ENCODE measurements around the gene CARD6.
A peak's percentile ranks its signal among the peaks of the same experiment; 100 is the strongest.
"Not testable (repeated sequence)": the region's sequence is repeated elsewhere in the genome, so short reads cannot be mapped to it uniquely, and the experiment has no call there.

Gene CARD6

DNA sequence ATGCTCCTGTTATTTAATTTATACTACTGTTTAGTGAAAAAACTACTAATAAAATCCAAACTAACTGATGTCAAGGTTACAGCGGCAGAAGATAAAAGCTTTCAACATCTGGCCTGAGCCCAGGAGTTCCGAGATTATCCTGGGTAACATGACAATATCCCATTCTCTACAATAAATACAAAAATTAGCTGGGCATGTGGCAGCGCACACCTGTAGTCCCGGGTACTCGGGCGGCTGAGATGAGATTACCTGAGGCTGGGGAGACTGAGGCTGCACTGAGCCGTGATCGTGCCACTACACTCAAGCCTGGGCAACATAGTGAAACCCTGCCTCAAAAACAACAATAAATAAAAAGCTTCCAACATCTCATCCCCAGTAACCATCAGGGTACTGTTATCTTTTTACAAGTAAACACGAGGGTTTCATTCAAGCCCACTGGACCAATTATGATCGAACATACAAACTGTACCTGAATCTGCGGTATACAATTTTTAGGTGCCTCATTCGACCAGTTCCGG, 7.4 kb upstream of the CARD6 start:
- H3K27me3 ChIP-seq (ENCODE audit: low read depth) = no peaks in the 10 kb centered on the region
- peaks cover 62% of the 10 kb centered on the region for H3K36me3 ChIP-seq (replicated peaks)
- peak overlapping the region; percentile 99 for H3K4me3 ChIP-seq
- peaks cover 13% of the 10 kb centered on the region for H3K4me1 ChIP-seq
- in situ Hi-C loops (cut with MboI; ENCODE audit: low sequenced_read_pairs) = no loop called here
- H3K9me3 ChIP-seq = no peaks in the 10 kb centered on the region
- no peak for DNase-seq (ENCODE audit: low spot score in 2 of 2)

DNA sequence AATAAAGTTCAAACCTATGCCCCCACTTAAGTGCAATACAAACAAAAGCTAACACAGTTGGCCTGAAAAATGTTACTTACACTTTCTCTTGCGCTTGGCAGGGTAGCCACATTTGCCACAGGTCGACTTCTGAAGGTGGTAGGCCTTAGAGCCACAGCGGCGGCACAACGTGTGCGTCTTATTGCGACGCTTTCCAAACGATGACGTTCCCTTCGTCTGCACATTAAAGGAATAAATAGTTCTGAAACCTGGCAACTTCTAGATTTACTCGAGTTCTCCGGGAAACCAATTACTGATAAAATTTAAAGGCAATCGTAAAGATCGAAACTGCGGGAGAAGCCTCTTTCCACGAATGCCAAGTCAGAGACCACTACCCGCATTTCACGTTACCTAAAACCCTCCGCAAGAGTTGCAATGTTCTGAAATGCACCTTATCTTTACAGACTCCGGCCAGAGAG, 6.7 kb upstream of the CARD6 start:
- peaks cover 13% of the 10 kb centered on the region for H3K4me1 ChIP-seq
- peaks cover 56% of the 10 kb centered on the region for H3K36me3 ChIP-seq (replicated peaks)
- in situ Hi-C loops (cut with MboI; ENCODE audit: low sequenced_read_pairs) = no loop called here
- no peak for DNase-seq (ENCODE audit: low spot score in 2 of 2)
- peak overlapping the region; percentile 99 for H3K4me3 ChIP-seq
- no peaks in the 10 kb centered on the region for H3K27me3 ChIP-seq (ENCODE audit: low read depth)
- H3K9me3 ChIP-seq = no peaks in the 10 kb centered on the region

DNA sequence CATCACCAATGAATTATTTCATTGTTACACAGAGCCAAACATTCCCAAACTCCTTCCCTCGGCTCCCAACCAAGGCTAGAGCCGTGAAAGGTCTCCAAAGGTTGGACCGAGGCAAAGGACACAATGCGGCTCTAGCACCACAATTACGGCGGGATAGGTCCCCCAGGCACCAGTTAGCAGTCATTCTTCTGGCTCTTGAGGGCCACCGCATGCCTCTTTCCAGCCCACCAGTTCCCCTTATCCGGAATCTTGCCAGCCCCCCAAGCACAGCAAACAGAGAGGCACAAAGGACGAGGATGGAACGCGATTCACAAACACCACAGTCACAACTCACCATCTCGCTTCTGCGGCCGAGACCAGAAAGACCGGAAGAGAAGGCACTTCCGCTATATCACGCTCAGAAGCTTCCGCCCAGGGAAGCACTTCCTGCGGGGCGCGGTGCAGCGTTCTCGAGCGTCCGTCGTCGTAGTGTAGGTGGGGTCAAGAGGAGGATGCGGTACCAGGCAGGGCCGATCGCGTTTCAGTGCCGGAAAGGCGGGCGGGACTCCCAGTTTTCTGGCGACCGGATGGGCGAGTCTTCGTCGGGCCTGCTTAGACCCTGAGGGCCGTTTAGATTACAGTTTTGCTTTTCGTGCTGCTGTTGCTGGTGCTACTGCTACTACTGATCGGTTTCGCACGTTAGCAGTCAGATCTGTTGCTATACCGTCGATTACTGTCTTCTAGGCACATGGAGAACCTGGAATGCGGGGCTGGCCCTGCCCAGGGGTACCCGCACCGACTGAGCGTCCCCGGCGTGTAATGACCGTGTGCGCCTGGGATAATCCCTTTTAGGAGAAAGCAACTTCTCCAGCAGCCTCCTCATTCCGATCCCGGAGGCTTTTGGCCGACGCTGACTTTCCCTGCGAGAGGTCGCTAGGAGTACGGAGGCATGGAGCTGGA, 6.0 kb upstream of the CARD6 start, which contains the start of gene RPL37:
Gene RPL37, minus strand, starts transcription at position 374 of the 939 bp plus-strand sequence. Its CDS starts 37 bp downstream, at position 337.
- Histone ChIP-seq H3K36me3 (replicated peaks) (peaks cover 49% of the 10 kb centered on the region), H3K9me3 (no peaks in the 10 kb centered on the region), H3K4me1 (peaks cover 13% of the 10 kb centered on the region), H3K4me3 (peak within 1 kb of the TSS; percentile 99), H3K27me3 (ENCODE audit: low read depth) (no peaks in the 10 kb centered on the region; the same call in 1 of the 2 replicates)
- in situ Hi-C loops (cut with MboI; ENCODE audit: low sequenced_read_pairs) = no loop called here
- DNase-seq (ENCODE audit: low spot score in 2 of 2) = peak; percentile 92 to 96

DNA sequence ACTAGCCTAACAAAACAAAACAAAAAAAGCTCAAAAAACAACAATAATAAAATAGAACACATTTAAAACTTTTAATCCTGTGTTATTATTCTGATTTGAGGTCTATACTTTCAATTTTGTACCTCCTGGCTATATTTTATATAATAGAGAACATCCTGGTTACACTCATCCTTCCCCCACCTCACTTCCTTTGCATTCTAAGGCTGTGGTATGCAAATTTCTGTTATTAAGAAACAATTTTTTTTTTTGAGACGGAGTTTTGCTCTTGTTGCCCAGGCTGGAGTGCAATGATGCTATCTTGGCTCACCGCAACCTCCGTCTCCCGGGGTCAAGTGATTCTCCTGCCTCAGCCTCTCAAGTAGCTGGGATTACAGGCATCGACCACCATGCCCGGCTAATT, 3.1 kb upstream of the CARD6 start:
- in situ Hi-C loops (cut with MboI; ENCODE audit: low sequenced_read_pairs) = no loop called here
- H3K4me1 ChIP-seq = peaks cover 10% of the 10 kb centered on the region
- H3K36me3 ChIP-seq (replicated peaks) = peaks cover 19% of the 10 kb centered on the region
- peaks cover 29% of the 10 kb centered on the region for H3K27me3 ChIP-seq (ENCODE audit: low read depth)
- no peaks in the 10 kb centered on the region; the same call in 1 of the 2 replicates for H3K9me3 ChIP-seq
- no peak for DNase-seq (ENCODE audit: low spot score in 2 of 2)
- no peak overlapping the region for H3K4me3 ChIP-seq

DNA sequence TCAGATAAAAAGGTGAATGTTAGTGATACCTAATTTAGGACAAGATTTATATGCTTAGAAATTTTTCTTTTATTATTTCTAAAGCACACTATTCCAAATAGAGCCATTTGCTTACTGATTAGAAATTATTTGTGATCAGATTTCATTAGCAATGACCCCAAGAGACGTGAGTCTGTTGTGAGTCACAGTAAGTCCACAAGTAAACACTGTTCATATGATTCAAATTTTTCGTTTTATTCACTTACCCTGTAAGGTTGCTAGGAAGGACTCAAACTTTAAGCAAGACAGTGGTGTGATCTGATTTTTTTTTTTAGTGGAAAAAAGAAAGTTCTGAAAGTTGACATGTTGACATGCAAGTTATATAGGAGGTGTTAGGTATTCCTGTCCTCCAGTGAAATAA, 1.2 kb downstream of the CARD6 start:
- no peaks in the 10 kb centered on the region; the same call in 1 of the 2 replicates for H3K9me3 ChIP-seq
- no peak overlapping the region for H3K4me3 ChIP-seq
- in situ Hi-C loops (cut with MboI; ENCODE audit: low sequenced_read_pairs) = no loop called here
- no peak for DNase-seq (ENCODE audit: low spot score in 2 of 2)
- peaks cover 10% of the 10 kb centered on the region for H3K4me1 ChIP-seq
- no peaks in the 10 kb centered on the region for H3K36me3 ChIP-seq (replicated peaks)
- H3K27me3 ChIP-seq (ENCODE audit: low read depth) = peaks cover 37% of the 10 kb centered on the region

DNA sequence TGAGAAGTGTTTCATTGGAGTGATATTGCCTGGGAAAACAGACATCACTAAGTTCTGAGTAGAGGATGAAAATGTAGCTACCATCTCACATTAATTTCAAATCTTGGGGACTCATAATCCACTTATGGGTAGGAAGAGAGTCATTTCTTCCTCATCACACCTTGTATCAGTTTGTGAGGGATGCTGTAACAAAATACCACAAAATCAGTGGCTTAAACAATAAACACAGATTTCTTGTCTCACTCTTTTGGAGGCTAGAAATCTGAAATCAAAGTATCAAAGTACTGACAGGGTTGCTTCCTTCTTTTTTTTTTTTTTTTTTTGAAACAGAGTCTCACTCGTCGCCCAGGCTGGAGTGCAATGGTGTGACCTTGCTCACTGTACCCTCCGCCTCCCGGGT, 3.4 kb downstream of the CARD6 start:
- Histone ChIP-seq H3K36me3 (replicated peaks) (no peaks in the 10 kb centered on the region), H3K4me3 (no peak overlapping the region), H3K27me3 (ENCODE audit: low read depth) (peaks cover 37% of the 10 kb centered on the region), H3K9me3 (no peaks in the 10 kb centered on the region; the same call in 1 of the 2 replicates), H3K4me1 (peaks cover 10% of the 10 kb centered on the region)
- DNase-seq (ENCODE audit: low spot score in 2 of 2) = no peak
- in situ Hi-C loops (cut with MboI; ENCODE audit: low sequenced_read_pairs) = no loop called here

DNA sequence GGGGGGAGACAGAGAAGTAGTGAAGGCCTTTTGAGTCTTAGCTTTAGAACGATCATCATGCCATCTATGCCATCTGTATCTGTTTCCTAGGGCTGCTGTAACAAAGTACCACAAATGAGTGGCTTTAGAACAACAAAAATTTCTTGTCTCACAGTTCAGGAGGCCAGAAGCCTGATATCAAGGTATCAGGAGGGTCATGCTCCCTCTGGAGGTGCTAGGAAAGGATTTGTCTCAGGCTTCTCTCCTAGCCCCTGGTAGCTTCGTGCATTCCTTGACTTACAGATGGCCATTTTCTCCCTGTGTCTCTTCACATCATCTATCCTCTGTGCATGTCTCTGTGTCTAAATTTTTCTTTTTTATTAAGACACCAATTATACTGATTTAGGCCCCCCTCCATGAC, 5.2 kb downstream of the CARD6 start:
- no peak overlapping the region for H3K4me3 ChIP-seq
- no peaks in the 10 kb centered on the region for H3K36me3 ChIP-seq (replicated peaks)
- H3K9me3 ChIP-seq = no peaks in the 10 kb centered on the region; the same call in 1 of the 2 replicates
- peaks cover 7% of the 10 kb centered on the region for H3K4me1 ChIP-seq
- DNase-seq (ENCODE audit: low spot score in 2 of 2) = no peak
- H3K27me3 ChIP-seq (ENCODE audit: low read depth) = peaks cover 25% of the 10 kb centered on the region
- in situ Hi-C loops (cut with MboI; ENCODE audit: low sequenced_read_pairs) = no loop called here

DNA sequence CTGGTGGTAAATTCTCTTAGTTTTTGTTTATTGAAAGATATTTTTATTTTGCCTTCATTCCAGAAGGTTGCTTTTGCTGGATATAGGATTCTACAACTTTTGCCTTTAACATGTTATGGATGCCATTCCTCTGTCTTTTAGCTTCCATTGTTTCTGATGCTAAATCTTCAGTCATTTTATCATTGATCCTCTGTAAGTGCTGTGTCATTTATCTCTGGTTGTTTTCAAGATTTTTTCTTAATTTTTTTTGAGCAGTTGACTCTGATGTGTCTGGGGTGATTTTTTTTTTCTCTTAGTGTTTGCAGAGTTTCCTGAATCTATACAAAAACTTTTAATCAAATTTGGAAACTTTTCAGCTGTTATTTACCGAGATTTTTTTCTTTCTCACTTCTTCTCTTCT, 6.4 kb downstream of the CARD6 start:
- no peak for DNase-seq (ENCODE audit: low spot score in 2 of 2)
- Histone ChIP-seq H3K36me3 (replicated peaks) (no peaks in the 10 kb centered on the region), H3K4me3 (no peak overlapping the region), H3K4me1 (no peaks in the 10 kb centered on the region), H3K9me3 (no peaks in the 10 kb centered on the region), H3K27me3 (ENCODE audit: low read depth) (peaks cover 14% of the 10 kb centered on the region)
- in situ Hi-C loops (cut with MboI; ENCODE audit: low sequenced_read_pairs) = no loop called here

DNA sequence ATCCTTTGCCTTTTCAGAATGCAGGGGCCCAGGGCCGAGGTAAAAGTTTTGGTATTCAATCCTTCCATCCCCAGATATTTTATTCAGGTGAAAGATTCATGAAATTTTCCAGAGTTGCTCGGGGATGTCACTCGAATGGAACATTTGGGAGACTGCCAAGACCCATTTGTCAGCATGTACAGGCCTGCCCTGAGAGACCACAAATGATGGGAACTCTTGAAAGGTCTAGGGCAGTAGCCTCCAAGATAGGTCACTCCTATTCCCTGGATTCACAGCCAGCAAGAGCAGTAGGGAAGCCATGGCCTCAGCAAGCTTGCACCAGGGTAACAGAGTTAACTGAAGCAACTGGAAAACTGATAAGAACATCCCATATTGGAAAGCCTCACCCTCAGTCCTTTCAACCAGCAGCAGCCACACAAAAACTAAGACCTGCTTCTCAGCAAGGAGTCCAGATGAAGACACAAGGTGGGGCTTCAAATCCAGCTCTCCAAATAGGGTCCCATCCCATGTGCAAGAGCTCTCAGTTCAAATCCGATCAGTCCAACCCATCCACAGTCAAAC, 12.5 kb downstream of the CARD6 start:
- H3K27me3 ChIP-seq (ENCODE audit: low read depth) = no peaks in the 10 kb centered on the region
- H3K36me3 ChIP-seq (replicated peaks) = no peaks in the 10 kb centered on the region
- in situ Hi-C loops (cut with MboI; ENCODE audit: low sequenced_read_pairs) = no loop called here
- no peaks in the 10 kb centered on the region for H3K4me1 ChIP-seq
- H3K9me3 ChIP-seq = no peaks in the 10 kb centered on the region
- no peak overlapping the region for H3K4me3 ChIP-seq
- no peak for DNase-seq (ENCODE audit: low spot score in 2 of 2)

DNA sequence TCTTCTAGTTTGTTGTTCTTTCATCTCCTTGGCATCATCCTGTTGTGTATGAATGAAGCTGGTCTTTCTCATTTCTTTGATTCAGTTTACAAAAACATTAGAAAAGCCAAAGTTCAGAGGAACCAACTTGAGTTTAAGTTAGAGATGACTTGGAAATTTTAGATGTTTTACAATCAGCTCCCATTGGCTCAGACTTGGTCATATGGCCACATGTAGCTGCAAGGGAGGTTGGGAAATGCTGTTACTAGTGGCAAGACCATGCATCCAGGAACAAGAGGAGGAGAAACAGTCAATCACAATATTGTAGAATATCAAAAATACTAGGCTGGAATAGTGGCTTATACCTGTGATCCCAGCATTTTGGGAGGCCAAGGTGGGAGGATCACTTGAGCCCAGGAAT, 19.5 kb downstream of the CARD6 start:
- Histone ChIP-seq H3K9me3 (no peaks in the 10 kb centered on the region; the same call in 1 of the 2 replicates), H3K4me3 (no peak overlapping the region), H3K27me3 (ENCODE audit: low read depth) (no peaks in the 10 kb centered on the region), H3K36me3 (replicated peaks) (no peaks in the 10 kb centered on the region), H3K4me1 (no peaks in the 10 kb centered on the region)
- in situ Hi-C loops (cut with MboI; ENCODE audit: low sequenced_read_pairs) = no loop called here
- no peak for DNase-seq (ENCODE audit: low spot score in 2 of 2)

DNA sequence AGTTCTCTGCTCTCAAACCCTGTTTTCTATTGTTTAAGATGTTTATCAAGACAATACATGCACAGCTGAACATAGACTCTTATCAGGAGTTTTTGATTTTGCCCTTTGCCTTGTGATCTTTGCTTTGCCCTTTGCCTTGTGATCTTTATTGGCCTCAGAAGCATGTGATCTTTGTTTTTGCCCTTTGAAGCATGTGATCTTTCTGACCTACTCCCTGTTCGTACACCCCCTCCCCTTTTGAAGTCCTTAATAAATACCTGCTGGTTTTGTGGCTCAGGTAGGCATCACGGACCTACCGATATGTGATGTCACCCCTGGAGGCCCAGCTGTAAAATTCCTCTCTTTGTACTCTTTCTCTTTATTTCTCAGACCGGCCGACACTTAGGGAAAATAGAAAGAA, 23.8 kb downstream of the CARD6 start:
- DNase-seq (ENCODE audit: low spot score in 2 of 2); H3K4me3 ChIP-seq; H3K4me1 ChIP-seq; H3K9me3 ChIP-seq; in situ Hi-C loops (cut with MboI; ENCODE audit: low sequenced_read_pairs); H3K27me3 ChIP-seq (ENCODE audit: low read depth); H3K36me3 ChIP-seq (replicated peaks): not testable (repeated sequence)

DNA sequence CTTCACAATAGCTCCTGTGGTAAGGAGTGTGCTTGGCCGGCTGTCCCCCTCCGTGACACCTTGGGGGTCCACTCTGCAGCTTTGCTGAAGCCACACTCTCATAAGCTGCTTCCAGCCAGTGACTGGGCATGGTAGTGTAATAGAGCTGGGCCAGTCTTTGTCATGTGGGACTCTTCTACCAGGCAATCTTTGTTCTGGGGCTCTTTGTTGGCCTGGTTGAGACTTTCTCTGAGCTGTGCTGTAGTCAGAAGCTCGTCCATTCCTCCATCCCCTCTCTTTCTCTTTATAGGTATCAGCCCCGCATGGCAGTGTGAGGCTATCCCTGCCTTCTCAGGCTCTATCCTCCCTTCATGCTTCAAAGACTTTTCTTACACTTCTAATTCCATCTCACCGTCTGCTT, 25.7 kb downstream of the CARD6 start:
- in situ Hi-C loops (cut with MboI; ENCODE audit: low sequenced_read_pairs) = no loop called here
- Histone ChIP-seq H3K4me3 (no peak overlapping the region), H3K27me3 (ENCODE audit: low read depth) (no peaks in the 10 kb centered on the region), H3K4me1 (no peaks in the 10 kb centered on the region), H3K36me3 (replicated peaks) (no peaks in the 10 kb centered on the region), H3K9me3 (no peaks in the 10 kb centered on the region; the same call in 1 of the 2 replicates)
- DNase-seq (ENCODE audit: low spot score in 2 of 2) = no peak

DNA sequence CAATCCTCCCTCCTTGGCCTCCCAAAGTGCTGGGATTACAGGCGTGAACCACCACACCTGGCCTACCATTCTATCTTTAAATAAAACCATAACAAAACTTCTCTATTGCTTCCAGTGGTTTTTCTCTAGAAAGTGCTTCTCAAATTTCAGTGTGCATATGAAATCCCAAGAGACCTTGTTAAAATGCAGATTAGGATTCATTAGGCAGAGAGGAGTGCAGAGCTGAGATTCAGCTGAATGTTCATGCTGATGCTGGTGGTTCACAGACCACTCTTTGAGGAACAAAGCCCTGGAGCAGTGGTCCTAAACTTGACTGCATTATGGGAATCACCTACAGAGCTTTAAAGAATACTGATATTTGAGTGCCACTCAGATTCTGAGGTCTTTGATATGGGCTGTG, 28.2 kb downstream of the CARD6 start:
- in situ Hi-C loops (cut with MboI; ENCODE audit: low sequenced_read_pairs) = no loop called here
- no peak for DNase-seq (ENCODE audit: low spot score in 2 of 2)

DNA sequence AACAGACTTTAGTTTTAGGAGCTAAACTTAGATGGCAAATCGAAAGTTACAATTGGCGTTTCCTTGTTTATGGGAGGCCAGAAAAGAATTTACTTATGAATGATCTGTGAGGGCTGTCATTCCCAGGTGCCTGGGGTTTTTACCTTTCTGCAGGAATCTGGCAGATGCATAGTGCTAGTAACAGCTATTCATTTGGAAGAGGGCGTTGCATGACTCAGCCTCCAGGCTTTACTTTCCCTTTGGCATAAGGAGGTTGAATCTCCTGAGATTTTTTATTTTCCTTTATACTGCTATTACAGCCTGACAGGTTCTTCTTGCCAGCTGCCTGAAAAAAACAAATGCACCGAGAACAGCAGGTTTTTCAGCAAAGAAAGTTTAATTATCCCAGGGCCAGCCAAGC, 30.0 kb downstream of the CARD6 start:
- Histone ChIP-seq H3K4me3 (no peak overlapping the region), H3K27me3 (ENCODE audit: low read depth) (no peaks in the 10 kb centered on the region), H3K9me3 (no peaks in the 10 kb centered on the region), H3K36me3 (replicated peaks) (no peaks in the 10 kb centered on the region), H3K4me1 (no peaks in the 10 kb centered on the region)
- DNase-seq (ENCODE audit: low spot score in 2 of 2) = no peak
- in situ Hi-C loops (cut with MboI; ENCODE audit: low sequenced_read_pairs) = no loop called here

More for the DNA sequence above, 28.2 kb downstream of the CARD6 start:
- Histone ChIP-seq H3K27me3 (ENCODE audit: low read depth) (no peaks in the 10 kb centered on the region), H3K9me3 (no peaks in the 10 kb centered on the region; the same call in 1 of the 2 replicates), H3K4me1 (no peaks in the 10 kb centered on the region), H3K36me3 (replicated peaks) (no peaks in the 10 kb centered on the region), H3K4me3 (no peak overlapping the region)

Data from HAP-1 (cell line).